Measurements from ENCODE around the gene TMEM219. TPM values are rescaled to one million over a fixed set of nuclear protein-coding genes. Genes with fewer than 3 reads are reported as not detected.

Gene TMEM219
- total and polyA plus RNA-seq, 3 experiments from 2014 or later = 36.8 to 168 (median 43.4) TPM

GRCh38 chr16:30003670-30004423 lies 42.0 kb downstream of the TMEM219 start:
- no peak overlapping the region for H3K4me3 Mint-ChIP-seq
- ChIA-PET CTCF (interaction anchor here (0.8 to 2.1 kb wide), 4 partner anchors 116 to 304 kb away, joined by 3 to 8 read pairs (median 4); no protein-coding TSS in a partner anchor), POLR2A (no interaction called here)
- H3K27ac ChIP-seq (ENCODE audit: low read depth, low read length) = no peak overlapping the region
- peaks cover 0 to 39% (median 3%) of the 10 kb centered on the region in 3 donors for H3K36me3 Mint-ChIP-seq
- no peaks in the 10 kb centered on the region for H3K9me3 ChIP-seq (ENCODE audit: low read length)
- no peaks in the 10 kb centered on the region for H3K9me3 Mint-ChIP-seq
- DNase-seq = no peak
- H3K4me1 ChIP-seq (ENCODE audit: insufficient read depth, low read length) = no peaks in the 10 kb centered on the region
- H3K27me3 Mint-ChIP-seq = peaks cover 4 to 6% of the 10 kb centered on the region in 2 donors
- peaks cover 10 to 11% (median 11%) of the 10 kb centered on the region in 3 donors for H3K4me1 Mint-ChIP-seq
- H3K27ac Mint-ChIP-seq = no peak overlapping the region
- H3K4me3 ChIP-seq (ENCODE audit: low read length) = no peak overlapping the region
- peaks cover 4% of the 10 kb centered on the region for H3K36me3 ChIP-seq (ENCODE audit: insufficient read depth, low read length)
- H3K27me3 ChIP-seq (ENCODE audit: insufficient read depth, low read length, poor library complexity, severe bottlenecking) = no peaks in the 10 kb centered on the region

- DNase-seq = no peak
- Mint-ChIP-seq H3K9me3 (no peaks in the 10 kb centered on the region), H3K4me1 (peaks cover 5 to 11% (median 6%) of the 10 kb centered on the region in 3 donors), H3K36me3 (peaks cover 0 to 33% (median 3%) of the 10 kb centered on the region in 3 donors), H3K27me3 (peaks cover 7 to 12% of the 10 kb centered on the region in 2 donors), H3K27ac (no peak overlapping the region), H3K4me3 (no peak overlapping the region)
- H3K27ac ChIP-seq (ENCODE audit: low read depth, low read length) = no peak overlapping the region
- ChIA-PET CTCF (interaction anchor here (0.8 to 2.1 kb wide), 6 partner anchors 27 to 313 kb away, joined by 3 to 8 read pairs (median 4); partner anchors contain the start of gene TLCD3B), POLR2A (no interaction called here)
- H3K9me3 ChIP-seq (ENCODE audit: low read length) = no peaks in the 10 kb centered on the region
- peaks cover 4% of the 10 kb centered on the region for H3K36me3 ChIP-seq (ENCODE audit: insufficient read depth, low read length)
- no peaks in the 10 kb centered on the region for H3K27me3 ChIP-seq (ENCODE audit: insufficient read depth, low read length, poor library complexity, severe bottlenecking)
- no peaks in the 10 kb centered on the region for H3K4me1 ChIP-seq (ENCODE audit: insufficient read depth, low read length)
- H3K4me3 ChIP-seq (ENCODE audit: low read length) = no peak overlapping the region
These were observed 42.5 kb downstream of the TMEM219 start for GRCh38 chr16:30004424-30004776.

GRCh38 chr16:30004811-30005242 lies 42.9 kb downstream of the TMEM219 start:
- Histone ChIP-seq H3K4me3 (ENCODE audit: low read length) (no peak overlapping the region), H3K9me3 (ENCODE audit: low read length) (no peaks in the 10 kb centered on the region), H3K4me1 (ENCODE audit: insufficient read depth, low read length) (no peaks in the 10 kb centered on the region), H3K36me3 (ENCODE audit: insufficient read depth, low read length) (no peaks in the 10 kb centered on the region), H3K27me3 (ENCODE audit: insufficient read depth, low read length, poor library complexity, severe bottlenecking) (no peaks in the 10 kb centered on the region), H3K27ac (ENCODE audit: low read depth, low read length) (no peak overlapping the region)
- DNase-seq = no peak
- no peak overlapping the region for H3K27ac Mint-ChIP-seq
- H3K9me3 Mint-ChIP-seq = no peaks in the 10 kb centered on the region
- peaks cover 10 to 15% of the 10 kb centered on the region in 2 donors for H3K27me3 Mint-ChIP-seq
- CTCF ChIA-PET = interaction anchor here (0.8 to 2.1 kb wide), 9 partner anchors 8 to 313 kb away, joined by 3 to 8 read pairs (median 3); partner anchors contain the start of genes INO80E and TLCD3B
- H3K36me3 Mint-ChIP-seq = peaks cover 0 to 29% (median 3%) of the 10 kb centered on the region in 3 donors
- H3K4me1 Mint-ChIP-seq = peaks cover under 1 to 8% (median 1%) of the 10 kb centered on the region in 3 donors
- POLR2A ChIA-PET = no interaction called here
- H3K4me3 Mint-ChIP-seq = no peak overlapping the region

- Histone ChIP-seq H3K4me1 (ENCODE audit: insufficient read depth, low read length) (peaks cover 5% of the 10 kb centered on the region), H3K27me3 (ENCODE audit: insufficient read depth, low read length, poor library complexity, severe bottlenecking) (peaks cover 5% of the 10 kb centered on the region), H3K27ac (ENCODE audit: low read depth, low read length) (no peak overlapping the region), H3K36me3 (ENCODE audit: insufficient read depth, low read length) (no peaks in the 10 kb centered on the region), H3K4me3 (ENCODE audit: low read length) (no peak overlapping the region), H3K9me3 (ENCODE audit: low read length) (no peaks in the 10 kb centered on the region)
- H3K36me3 Mint-ChIP-seq = peaks cover 0 to 24% (median 3%) of the 10 kb centered on the region in 3 donors
- peaks cover 0 to 10% (median 6%) of the 10 kb centered on the region in 3 donors for H3K4me1 Mint-ChIP-seq
- no peaks in the 10 kb centered on the region for H3K9me3 Mint-ChIP-seq
- ChIA-PET CTCF (interaction anchor here (0.8 to 2.1 kb wide), 10 partner anchors 9 to 314 kb away, joined by 3 to 8 read pairs (median 4); partner anchors contain the start of genes INO80E, KCTD13 and TLCD3B), POLR2A (interaction anchor here (0.8 kb wide), 1 partner anchor 305 kb away, joined by 3 read pairs; no protein-coding TSS in a partner anchor)
- DNase-seq = peak in 4 of 5 donors; percentile 22 to 61 (median 40)
- no peak overlapping the region for H3K27ac Mint-ChIP-seq
- H3K27me3 Mint-ChIP-seq = peaks cover 10 to 21% of the 10 kb centered on the region in 2 donors
- H3K4me3 Mint-ChIP-seq = no peak overlapping the region
These were observed 43.6 kb downstream of the TMEM219 start for GRCh38 chr16:30005341-30006094.

- Histone ChIP-seq H3K4me1 (ENCODE audit: insufficient read depth, low read length) (peaks cover 6% of the 10 kb centered on the region), H3K27me3 (ENCODE audit: insufficient read depth, low read length, poor library complexity, severe bottlenecking) (peaks cover 7% of the 10 kb centered on the region), H3K9me3 (ENCODE audit: low read length) (no peaks in the 10 kb centered on the region), H3K36me3 (ENCODE audit: insufficient read depth, low read length) (no peaks in the 10 kb centered on the region), H3K4me3 (ENCODE audit: low read length) (no peak overlapping the region), H3K27ac (ENCODE audit: low read depth, low read length) (no peak overlapping the region)
- CTCF ChIA-PET = interaction anchor here (0.8 to 2.1 kb wide), 9 partner anchors 10 to 314 kb away, joined by 3 to 8 read pairs (median 5); partner anchors contain the start of genes INO80E and KCTD13
- no peak overlapping the region for H3K4me3 Mint-ChIP-seq
- no peak for DNase-seq
- POLR2A ChIA-PET = interaction anchor here (0.8 kb wide), 1 partner anchor 306 kb away, joined by 3 read pairs; no protein-coding TSS in a partner anchor
- peaks cover 0 to 11% (median 8%) of the 10 kb centered on the region in 3 donors for H3K4me1 Mint-ChIP-seq
- peaks cover 10 to 22% of the 10 kb centered on the region in 2 donors for H3K27me3 Mint-ChIP-seq
- no peak overlapping the region for H3K27ac Mint-ChIP-seq
- peaks cover 0 to 23% (median 3%) of the 10 kb centered on the region in 3 donors for H3K36me3 Mint-ChIP-seq
- H3K9me3 Mint-ChIP-seq = no peaks in the 10 kb centered on the region
These were observed 44.2 kb downstream of the TMEM219 start for GRCh38 chr16:30006095-30006473.

GRCh38 chr16:30006659-30007377 lies 44.9 kb downstream of the TMEM219 start:
- POLR2A ChIA-PET = no interaction called here
- Mint-ChIP-seq H3K4me1 (peaks cover under 1 to 11% (median 11%) of the 10 kb centered on the region in 3 donors), H3K27ac (no peak overlapping the region), H3K27me3 (peaks cover 10 to 23% of the 10 kb centered on the region in 2 donors), H3K4me3 (no peak overlapping the region), H3K36me3 (peaks cover 0 to 18% (median 3%) of the 10 kb centered on the region in 3 donors), H3K9me3 (no peaks in the 10 kb centered on the region)
- no peaks in the 10 kb centered on the region for H3K9me3 ChIP-seq (ENCODE audit: low read length)
- no peak for DNase-seq
- H3K4me1 ChIP-seq (ENCODE audit: insufficient read depth, low read length) = peaks cover 6% of the 10 kb centered on the region
- H3K4me3 ChIP-seq (ENCODE audit: low read length) = no peak overlapping the region
- no peaks in the 10 kb centered on the region for H3K36me3 ChIP-seq (ENCODE audit: insufficient read depth, low read length)
- no peak overlapping the region for H3K27ac ChIP-seq (ENCODE audit: low read depth, low read length)
- peaks cover 7% of the 10 kb centered on the region for H3K27me3 ChIP-seq (ENCODE audit: insufficient read depth, low read length, poor library complexity, severe bottlenecking)
- CTCF ChIA-PET = interaction anchor here (1.1 to 1.7 kb wide), 5 partner anchors 26 to 308 kb away, joined by 3 to 8 read pairs (median 5); partner anchors contain the start of gene KCTD13

- Histone ChIP-seq H3K36me3 (ENCODE audit: insufficient read depth, low read length) (no peaks in the 10 kb centered on the region), H3K27ac (ENCODE audit: low read depth, low read length) (no peak overlapping the region), H3K27me3 (ENCODE audit: insufficient read depth, low read length, poor library complexity, severe bottlenecking) (peaks cover 7% of the 10 kb centered on the region), H3K4me3 (ENCODE audit: low read length) (no peak overlapping the region), H3K4me1 (ENCODE audit: insufficient read depth, low read length) (peaks cover 6% of the 10 kb centered on the region), H3K9me3 (ENCODE audit: low read length) (no peaks in the 10 kb centered on the region)
- peak overlapping the region in 1 of 7 donors; percentile 44 for H3K4me3 Mint-ChIP-seq
- DNase-seq = no peak
- H3K27ac Mint-ChIP-seq = no peak overlapping the region
- ChIA-PET POLR2A (no interaction called here), CTCF (no interaction called here)
- peaks cover 0 to 12% (median 0%) of the 10 kb centered on the region in 3 donors for H3K36me3 Mint-ChIP-seq
- no peaks in the 10 kb centered on the region for H3K9me3 Mint-ChIP-seq
- peaks cover 16 to 28% of the 10 kb centered on the region in 2 donors for H3K27me3 Mint-ChIP-seq
- peaks cover 5 to 16% (median 9%) of the 10 kb centered on the region in 3 donors for H3K4me1 Mint-ChIP-seq
These were observed 45.6 kb downstream of the TMEM219 start for GRCh38 chr16:30007378-30007895.
